Upper lobe of left lung (tissue), 4 donors: Measurements from ENCODE around the gene VIT.

ENCODE experiments used
- POLR2A ChIP-seq, 4 donors: fragments of 450-650 bp; IDR thresholded peaks; one replicate each; pipeline ENCODE4 v1.5.1; 2016 to 2017; ENCODE audit warnings: antibody characterized with exemption in 4 of 4, mild to moderate bottlenecking in 2 of 4
- POLR2AphosphoS5 ChIP-seq, 2 donors: sonication (generic); formaldehyde crosslinking; IDR thresholded peaks; one replicate each; pipeline ENCODE4 v1.5.1; 2017; ENCODE audit warnings: antibody characterized with exemption in 2 of 2
- TF ChIP-seq, protein P1 (sequence below), 6 experiments: fragments of 450-650 bp in 4 of 6; fragments of 200-600 bp in 2 of 6; sonication (generic) in 2 of 6; IDR thresholded peaks; one replicate each; pipeline ENCODE4 v1.5.1; 2016 to 2019; ENCODE audit warnings: antibody characterized with exemption in 6 of 6

- TF ChIP-seq POLR2AphosphoS5 (IDR thresholded peaks at IDR 0.05) (no peak), POLR2A (IDR thresholded peaks at IDR 0.05) (no peak)
- TF ChIP-seq, protein P1, sequence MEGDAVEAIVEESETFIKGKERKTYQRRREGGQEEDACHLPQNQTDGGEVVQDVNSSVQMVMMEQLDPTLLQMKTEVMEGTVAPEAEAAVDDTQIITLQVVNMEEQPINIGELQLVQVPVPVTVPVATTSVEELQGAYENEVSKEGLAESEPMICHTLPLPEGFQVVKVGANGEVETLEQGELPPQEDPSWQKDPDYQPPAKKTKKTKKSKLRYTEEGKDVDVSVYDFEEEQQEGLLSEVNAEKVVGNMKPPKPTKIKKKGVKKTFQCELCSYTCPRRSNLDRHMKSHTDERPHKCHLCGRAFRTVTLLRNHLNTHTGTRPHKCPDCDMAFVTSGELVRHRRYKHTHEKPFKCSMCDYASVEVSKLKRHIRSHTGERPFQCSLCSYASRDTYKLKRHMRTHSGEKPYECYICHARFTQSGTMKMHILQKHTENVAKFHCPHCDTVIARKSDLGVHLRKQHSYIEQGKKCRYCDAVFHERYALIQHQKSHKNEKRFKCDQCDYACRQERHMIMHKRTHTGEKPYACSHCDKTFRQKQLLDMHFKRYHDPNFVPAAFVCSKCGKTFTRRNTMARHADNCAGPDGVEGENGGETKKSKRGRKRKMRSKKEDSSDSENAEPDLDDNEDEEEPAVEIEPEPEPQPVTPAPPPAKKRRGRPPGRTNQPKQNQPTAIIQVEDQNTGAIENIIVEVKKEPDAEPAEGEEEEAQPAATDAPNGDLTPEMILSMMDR (IDR thresholded peaks at IDR 0.05): no peak
These were observed 86.7 kb downstream of the VIT start for GRCh38 chr2:36783246-36783645.
